Medulla oblongata (tissue), 1 donor: ENCODE results near the gene P2RY8.
A peak's percentile ranks its signal among the peaks of the same experiment; 100 is the strongest.
"Not testable (repeated sequence)": the region's sequence is repeated elsewhere in the genome, so short reads cannot be mapped to it uniquely, and the experiment has no call there.

Experiments
- DNase-seq: peaks from one replicate; pipeline ENCODE4 v3.0.0-alpha.2; 2015; ENCODE audit errors: extremely low spot score

P2RY8 gene

GRCh38 chrX:1537031-1537715 is at the start of gene P2RY8:
Gene P2RY8 (minus strand): TSS chrX:1537185. CDS start chrX:1466558, 70,627 bp downstream.
- peak; percentile 74 for DNase-seq

- no peak for DNase-seq
Observed at GRCh38 chrX:1584237-1585011, 47.4 kb upstream of the P2RY8 start.

- no peak for DNase-seq
Observed at GRCh38 chrX:1582686-1583437, 45.9 kb upstream of the P2RY8 start.

- peak; percentile 45 for DNase-seq
Observed at GRCh38 chrX:1581132-1581531, 44.1 kb upstream of the P2RY8 start.

- no peak for DNase-seq
Observed at GRCh38 chrX:1578511-1579173, 41.7 kb upstream of the P2RY8 start.

GRCh38 chrX:1577845-1578244 is 40.9 kb upstream of the P2RY8 start:
- DNase-seq: no peak

- no peak for DNase-seq
Observed at GRCh38 chrX:1576201-1576992, 39.4 kb upstream of the P2RY8 start.

- DNase-seq: not testable (repeated sequence)
Observed at GRCh38 chrX:1574181-1574580, 37.2 kb upstream of the P2RY8 start.

GRCh38 chrX:1564750-1565683 is 28.0 kb upstream of the P2RY8 start:
- DNase-seq: no peak

- not testable (repeated sequence) for DNase-seq
Observed at GRCh38 chrX:1564077-1564476, 27.1 kb upstream of the P2RY8 start.

GRCh38 chrX:1561164-1561563 is 24.2 kb upstream of the P2RY8 start:
- DNase-seq: no peak

- no peak for DNase-seq
Observed at GRCh38 chrX:1558761-1559468, 21.9 kb upstream of the P2RY8 start.

- not testable (repeated sequence) for DNase-seq
Observed at GRCh38 chrX:1557442-1557841, 20.5 kb upstream of the P2RY8 start.

GRCh38 chrX:1555370-1555769 is 18.4 kb upstream of the P2RY8 start:
- no peak for DNase-seq

- DNase-seq: no peak
Observed at GRCh38 chrX:1554469-1555210, 17.7 kb upstream of the P2RY8 start.

GRCh38 chrX:1551959-1552546 is 15.1 kb upstream of the P2RY8 start:
- no peak for DNase-seq

GRCh38 chrX:1546691-1547251 is 9.8 kb upstream of the P2RY8 start:
- no peak for DNase-seq
